ENCODE data around the gene ETFA. TPM values are rescaled to one million over a fixed set of nuclear protein-coding genes. Genes with fewer than 3 reads are reported as not detected.
A peak's percentile ranks its signal among the peaks of the same experiment; 100 is the strongest.

Gene ETFA
- total and polyA plus RNA-seq, 2 of the 8 experiments (the other 6 are each of a cell fraction or from before 2014, with no cell fraction given): 60.9 to 90.0 TPM

DNA sequence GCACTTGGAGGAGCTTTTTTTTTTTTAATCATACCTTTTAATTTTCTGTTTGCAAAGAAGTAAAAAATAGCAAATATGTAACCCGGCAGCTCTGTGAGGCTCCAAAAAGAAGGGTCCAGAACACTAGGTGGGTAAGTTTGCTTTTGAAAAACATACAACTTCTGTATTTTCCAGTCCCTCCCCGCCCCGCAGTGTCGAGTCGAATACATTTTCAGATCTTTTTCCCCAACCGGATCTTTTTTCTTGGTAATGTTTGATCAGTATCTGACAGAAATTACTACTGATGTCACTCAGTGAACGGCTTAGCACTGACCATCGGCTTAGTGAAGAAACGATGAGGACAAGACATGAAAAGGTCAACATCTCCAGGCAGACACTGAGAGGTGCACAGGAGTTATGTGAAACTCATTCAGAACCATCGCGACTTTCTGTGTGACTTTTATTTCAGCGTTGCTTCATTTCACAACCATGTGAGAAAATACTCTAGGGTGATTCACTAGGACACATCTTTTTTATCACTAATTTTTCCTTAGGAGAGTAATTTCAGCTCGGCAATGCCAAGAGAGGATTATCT is 36.3 kb upstream of the ETFA start:
- Histone ChIP-seq H3K4me1 (replicated peaks in 1 of 4; ENCODE audit: control insufficient read depth in 3 of 4, insufficient read depth in 4 of 4, low read length in 3 of 4) (peaks cover 0 to 6% (median 3%) of the 10 kb centered on the region in 4 experiments; a peak in 6 of 7 replicates), H4K8ac (ENCODE audit: extremely low read depth, insufficient read depth, low read length) (no peak overlapping the region), H3K79me1 (ENCODE audit: low read depth, low read length) (no peaks in the 10 kb centered on the region), H3K14ac (ENCODE audit: insufficient read length) (no peak overlapping the region), H3K4me2 (ENCODE audit: insufficient read depth in 1 of 2, low read depth in 2 of 2, low read length in 2 of 2) (peak overlapping the region; percentile 77 to 84), H3K23me2 (ENCODE audit: low read depth, low read length) (peaks cover 8% of the 10 kb centered on the region; the same call in 1 of the 2 replicates), H3K56ac (replicated peaks; ENCODE audit: insufficient read length, low read depth, low read length) (no peak overlapping the region), H2BK5ac (ENCODE audit: low read depth, low read length) (no peak overlapping the region), H3K9me3 (ENCODE audit: insufficient read depth in 2 of 2, low read depth in 1 of 2, low read length in 1 of 2) (peaks cover 0 to 3% of the 10 kb centered on the region in 2 experiments; a peak in 1 of 4 replicates), H3K23ac (ENCODE audit: insufficient read length) (no peak overlapping the region), H2AFZ (ENCODE audit: low read length) (no peak overlapping the region), H2AK5ac (ENCODE audit: low read depth, low read length) (no peak overlapping the region), H3K18ac (ENCODE audit: extremely low read depth, low read length) (no peak overlapping the region), H3K79me2 (ENCODE audit: control insufficient read depth in 1 of 2, insufficient read depth in 2 of 2, low read length in 2 of 2) (no peaks in the 10 kb centered on the region), H3K4me3 (ENCODE audit: extremely low read depth in 1 of 4, insufficient read depth in 2 of 4, low read depth in 3 of 4, low read length in 4 of 4) (peak overlapping the region; percentile 51 to 68 (median 60); a peak in 6 of 8 replicates), H2BK120ac (replicated peaks; ENCODE audit: low read depth, low read length) (no peak overlapping the region), H3K27me3 (replicated peaks in 1 of 4; ENCODE audit: control insufficient read depth in 3 of 4, extremely low read depth in 1 of 4, insufficient read depth in 3 of 4, low read length in 3 of 4) (peaks cover 50 to 74% (median 60%) of the 10 kb centered on the region in 4 experiments), H3K27ac (ENCODE audit: low read depth, low read length) (no peak overlapping the region), H2BK15ac (ENCODE audit: low read length) (no peak overlapping the region), H4K20me1 (replicated peaks in 1 of 2; ENCODE audit: control insufficient read depth in 1 of 2, insufficient read depth in 2 of 2, low read length in 2 of 2) (peaks cover 5 to 12% of the 10 kb centered on the region in 2 experiments), H4K91ac (replicated peaks; ENCODE audit: insufficient read length, low read length) (no peak overlapping the region), H2BK20ac (ENCODE audit: low read length) (no peak overlapping the region), H3K4ac (replicated peaks; ENCODE audit: insufficient read length, low read depth, low read length) (no peak overlapping the region), H3K36me3 (ENCODE audit: control insufficient read depth in 2 of 4, insufficient read depth in 4 of 4, low read length in 3 of 4) (peaks cover 0 to 4% (median 0%) of the 10 kb centered on the region in 4 experiments; a peak in 1 of 8 replicates), H3K9ac (replicated peaks in 1 of 4; ENCODE audit: extremely low read depth in 1 of 4, low read depth in 3 of 4, low read length in 3 of 4) (no peak overlapping the region), H4K5ac (ENCODE audit: insufficient read length, low read depth, low read length) (no peak overlapping the region), H2BK12ac (ENCODE audit: low read depth, low read length) (no peak overlapping the region)
- FAIRE-seq (no peak), DNase-seq (ENCODE audit: low read depth in 1 of 2, low spot score in 2 of 2) (no peak)
- 8% methylated on average over 13 of the region's 13 CpGs; no CpG with 5 or more reads in 1 of the 2 experiments for WGBS, 2 experiments (ENCODE audit: extremely low coverage in 1 of 2, insufficient coverage in 1 of 2, insufficient read length in 1 of 2, insufficient replicate concordance in 2 of 2, low coverage in 1 of 2, low lambda C conversion rate in 2 of 2, missing lambda C conversion rate in 1 of 2)
- POLR2A ChIA-PET (ENCODE audit: partially characterized antibody): interaction anchor here (0.5 to 5.0 kb wide), 3 partner anchors 11 to 435 kb away, joined by 3 to 55 read pairs (median 3); partner anchors contain the start of gene ISL2
- CTCF ChIA-PET (ENCODE audit: partially characterized antibody): interaction anchor here (1.5 to 3.6 kb wide), 3 partner anchors 10 to 17 kb away, joined by 5 to 22 read pairs (median 6); no protein-coding TSS in a partner anchor
- TF ChIP-seq EZH2 (IDR thresholded peaks at IDR 0.05; ENCODE audit: low read depth, low read length, severe bottlenecking) (peak; percentile 18), HDAC6 (IDR thresholded peaks at IDR 0.05; ENCODE audit: low read depth, low read length) (no peak), CHD1 (IDR thresholded peaks at IDR 0.05; ENCODE audit: low read depth, low read length) (no peak), CTBP2 (IDR thresholded peaks at IDR 0.05; ENCODE audit: borderline replicate concordance, insufficient read depth, insufficient read length, low read length) (no peak), SUZ12 (IDR thresholded peaks at IDR 0.05; ENCODE audit: low read length) (peak; percentile 88), RBBP5 (IDR thresholded peaks at IDR 0.05; ENCODE audit: borderline replicate concordance, low read depth, low read length) (no peak), KDM1A (IDR thresholded peaks at IDR 0.05; ENCODE audit: borderline replicate concordance, low read length) (no peak)
- TF ChIP-seq, protein P1, sequence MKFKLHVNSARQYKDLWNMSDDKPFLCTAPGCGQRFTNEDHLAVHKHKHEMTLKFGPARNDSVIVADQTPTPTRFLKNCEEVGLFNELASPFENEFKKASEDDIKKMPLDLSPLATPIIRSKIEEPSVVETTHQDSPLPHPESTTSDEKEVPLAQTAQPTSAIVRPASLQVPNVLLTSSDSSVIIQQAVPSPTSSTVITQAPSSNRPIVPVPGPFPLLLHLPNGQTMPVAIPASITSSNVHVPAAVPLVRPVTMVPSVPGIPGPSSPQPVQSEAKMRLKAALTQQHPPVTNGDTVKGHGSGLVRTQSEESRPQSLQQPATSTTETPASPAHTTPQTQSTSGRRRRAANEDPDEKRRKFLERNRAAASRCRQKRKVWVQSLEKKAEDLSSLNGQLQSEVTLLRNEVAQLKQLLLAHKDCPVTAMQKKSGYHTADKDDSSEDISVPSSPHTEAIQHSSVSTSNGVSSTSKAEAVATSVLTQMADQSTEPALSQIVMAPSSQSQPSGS (IDR thresholded peaks at IDR 0.05; ENCODE audit: low read length): no peak
- TF ChIP-seq, protein P2, sequence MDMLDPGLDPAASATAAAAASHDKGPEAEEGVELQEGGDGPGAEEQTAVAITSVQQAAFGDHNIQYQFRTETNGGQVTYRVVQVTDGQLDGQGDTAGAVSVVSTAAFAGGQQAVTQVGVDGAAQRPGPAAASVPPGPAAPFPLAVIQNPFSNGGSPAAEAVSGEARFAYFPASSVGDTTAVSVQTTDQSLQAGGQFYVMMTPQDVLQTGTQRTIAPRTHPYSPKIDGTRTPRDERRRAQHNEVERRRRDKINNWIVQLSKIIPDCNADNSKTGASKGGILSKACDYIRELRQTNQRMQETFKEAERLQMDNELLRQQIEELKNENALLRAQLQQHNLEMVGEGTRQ (IDR thresholded peaks at IDR 0.05; ENCODE audit: low read length): no peak

Data from H1 (cell line).